ENCODE results near the gene GTF2F1.
"Not testable (repeated sequence)": the region's sequence is repeated elsewhere in the genome, so short reads cannot be mapped to it uniquely, and the experiment has no call there.

The GTF2F1 gene

DNA sequence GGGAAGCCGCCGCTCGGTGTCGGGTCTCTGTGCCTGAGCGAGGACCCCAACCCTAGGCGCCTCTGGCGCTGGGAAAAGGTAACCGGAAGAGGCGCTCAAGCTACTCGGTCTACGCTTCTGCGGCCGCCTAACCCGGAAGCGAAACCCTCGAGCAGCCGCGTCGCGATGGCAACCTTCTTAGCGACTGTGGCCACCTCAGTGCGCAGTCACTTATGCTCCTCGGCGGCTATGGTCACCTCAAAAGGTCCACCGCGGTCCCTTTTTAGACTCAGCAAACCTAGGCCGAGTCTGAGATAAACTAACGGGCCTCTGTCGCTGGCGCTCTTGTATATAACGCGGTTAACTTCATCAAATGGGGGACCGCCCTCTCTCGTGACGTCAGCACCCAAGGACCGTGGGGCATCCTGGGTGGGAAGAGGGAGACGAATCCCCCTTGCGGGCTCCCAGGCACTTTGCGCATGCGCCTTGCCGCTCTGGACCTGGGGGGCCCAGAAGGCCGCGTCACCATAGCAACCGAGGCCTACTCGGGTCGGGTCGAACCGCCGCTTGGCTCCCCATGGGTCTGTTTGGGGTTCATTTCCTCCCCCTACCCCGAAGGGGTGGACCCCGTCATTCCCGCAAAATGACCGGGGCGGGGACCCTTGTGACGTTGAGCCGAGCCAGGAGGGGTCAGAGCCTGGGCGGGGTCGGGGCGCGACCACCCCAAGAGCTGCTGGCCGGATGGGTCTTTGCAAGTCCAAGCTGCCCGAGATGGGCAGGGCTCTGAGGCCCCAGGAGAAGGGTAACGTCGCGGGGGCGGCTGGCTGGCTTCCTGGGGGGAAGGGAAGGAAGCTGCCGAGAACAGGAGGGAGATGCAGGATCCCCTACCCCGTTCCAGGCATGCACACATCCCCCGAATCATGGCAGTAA, at the start of gene GTF2F1:
TSS of gene GTF2F1 (minus strand) at position 91 of the 909 bp plus-strand sequence. CDS start 169 bp downstream, outside the sequence.
- peak; percentile 96 for DNase-seq

DNA sequence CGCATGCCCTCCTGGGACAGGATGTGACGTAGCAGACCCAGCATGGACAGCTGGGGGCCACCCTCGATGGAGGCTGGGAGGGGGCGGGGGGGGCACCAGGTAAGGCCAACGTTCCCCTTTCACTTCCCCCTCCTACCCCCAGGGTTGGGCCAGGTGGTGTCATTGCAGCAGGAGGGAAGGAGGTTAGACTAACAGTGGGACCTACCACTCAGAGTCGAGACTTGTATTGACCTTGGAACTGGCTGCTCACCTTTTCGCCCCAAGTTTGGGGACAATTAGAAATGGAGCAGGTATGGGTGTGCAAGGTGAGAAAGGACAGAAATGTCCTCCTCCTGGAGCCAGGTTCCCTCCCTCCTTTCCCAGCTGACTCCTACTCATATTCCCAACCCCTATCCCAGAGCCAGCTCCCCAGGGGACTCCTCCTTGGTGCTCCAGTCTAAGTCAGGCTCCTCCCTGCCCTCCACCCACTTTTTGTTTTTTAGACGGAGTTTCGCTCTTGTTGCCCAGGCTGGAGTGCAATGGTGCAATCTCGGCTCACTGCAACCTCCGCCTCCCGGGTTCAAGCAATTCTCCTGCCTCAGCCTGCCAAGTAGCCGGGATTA, 49.2 kb upstream of the GTF2F1 start:
- no peak for DNase-seq

GRCh38 chr19:6440905-6441304, 47.9 kb upstream of the GTF2F1 start:
- no peak for DNase-seq

GRCh38 chr19:6439743-6440142, 46.8 kb upstream of the GTF2F1 start:
- no peak for DNase-seq

- no peak for DNase-seq
Measured at GRCh38 chr19:6433663-6434062, 40.7 kb upstream of the GTF2F1 start, which contains the start of gene SLC25A41. SLC25A41 (minus strand) TSS chr19:6433763; CDS start chr19:6433693, 70 bp downstream.

GRCh38 chr19:6433165-6433564, 40.2 kb upstream of the GTF2F1 start:
- no peak for DNase-seq

DNA sequence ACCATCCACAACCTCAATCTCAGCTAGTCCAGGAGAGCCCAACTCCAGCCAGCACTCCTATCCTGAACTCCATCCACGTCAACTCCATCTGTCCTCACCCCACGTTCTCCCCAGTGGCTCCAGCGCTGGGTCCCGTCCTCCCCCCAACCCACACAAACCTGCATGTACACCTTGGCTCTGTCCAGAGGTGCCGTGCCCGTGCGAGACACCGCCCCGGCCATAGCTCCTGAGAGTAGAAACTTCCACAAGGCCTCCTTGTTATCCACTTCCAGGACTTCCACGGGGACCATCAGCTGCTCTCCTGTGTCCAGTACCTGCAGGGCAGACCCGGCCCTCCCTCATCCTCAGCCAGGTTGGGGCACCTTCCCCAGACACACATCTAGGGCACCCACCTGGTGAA, 38.9 kb upstream of the GTF2F1 start:
- no peak for DNase-seq

GRCh38 chr19:6429419-6430221, 36.7 kb upstream of the GTF2F1 start:
- DNase-seq: no peak

- DNase-seq: not testable (repeated sequence)
Measured at GRCh38 chr19:6428692-6429418, 35.9 kb upstream of the GTF2F1 start.

GRCh38 chr19:6427131-6427530, 34.2 kb upstream of the GTF2F1 start:
- DNase-seq: no peak

DNA sequence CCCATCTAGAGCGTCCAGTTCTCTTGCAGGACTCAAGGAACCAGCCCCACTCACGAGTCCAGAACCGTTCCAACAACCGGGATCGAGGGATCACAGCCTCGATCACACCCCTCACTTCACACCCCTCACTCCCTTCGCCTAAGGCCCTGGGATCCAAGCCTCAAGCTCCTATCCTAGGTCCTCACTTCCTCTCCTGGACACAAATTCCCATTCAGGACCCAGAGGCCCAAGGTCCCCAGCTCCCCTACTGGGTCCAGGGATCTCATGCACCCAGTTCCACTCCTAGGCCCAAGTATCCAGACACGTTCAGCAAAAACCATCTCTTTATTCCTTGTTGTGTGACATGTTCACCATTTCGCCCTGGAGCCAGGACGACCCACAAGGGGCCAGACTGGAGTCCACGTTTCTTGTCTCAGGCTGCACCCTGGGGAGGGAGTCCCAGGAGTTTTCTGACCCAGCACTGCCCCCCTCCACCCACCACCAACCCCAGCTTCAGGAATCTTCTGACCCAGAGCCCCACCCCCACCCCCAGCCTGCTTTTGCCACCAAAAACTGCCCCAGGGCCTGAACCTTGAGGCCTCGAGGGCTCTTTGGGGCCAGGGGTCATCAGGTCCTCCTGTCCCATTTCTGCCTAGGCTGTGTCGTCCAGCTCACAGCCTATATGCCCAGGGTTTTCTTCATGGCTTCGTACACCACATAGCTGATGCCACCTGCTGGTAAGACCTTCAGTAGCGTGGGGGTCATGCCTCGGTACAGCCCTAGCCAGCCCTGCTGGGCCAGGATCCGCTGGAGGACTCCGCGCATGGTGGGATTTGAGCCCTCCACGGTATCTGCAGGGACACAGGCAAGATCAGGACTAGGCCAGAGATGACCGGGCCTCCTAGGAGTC, 33.0 kb upstream of the GTF2F1 start:
- peak; percentile 28 for DNase-seq

- DNase-seq: peak; percentile 100
Measured at GRCh38 chr19:6424939-6425731, 32.2 kb upstream of the GTF2F1 start.

DNA sequence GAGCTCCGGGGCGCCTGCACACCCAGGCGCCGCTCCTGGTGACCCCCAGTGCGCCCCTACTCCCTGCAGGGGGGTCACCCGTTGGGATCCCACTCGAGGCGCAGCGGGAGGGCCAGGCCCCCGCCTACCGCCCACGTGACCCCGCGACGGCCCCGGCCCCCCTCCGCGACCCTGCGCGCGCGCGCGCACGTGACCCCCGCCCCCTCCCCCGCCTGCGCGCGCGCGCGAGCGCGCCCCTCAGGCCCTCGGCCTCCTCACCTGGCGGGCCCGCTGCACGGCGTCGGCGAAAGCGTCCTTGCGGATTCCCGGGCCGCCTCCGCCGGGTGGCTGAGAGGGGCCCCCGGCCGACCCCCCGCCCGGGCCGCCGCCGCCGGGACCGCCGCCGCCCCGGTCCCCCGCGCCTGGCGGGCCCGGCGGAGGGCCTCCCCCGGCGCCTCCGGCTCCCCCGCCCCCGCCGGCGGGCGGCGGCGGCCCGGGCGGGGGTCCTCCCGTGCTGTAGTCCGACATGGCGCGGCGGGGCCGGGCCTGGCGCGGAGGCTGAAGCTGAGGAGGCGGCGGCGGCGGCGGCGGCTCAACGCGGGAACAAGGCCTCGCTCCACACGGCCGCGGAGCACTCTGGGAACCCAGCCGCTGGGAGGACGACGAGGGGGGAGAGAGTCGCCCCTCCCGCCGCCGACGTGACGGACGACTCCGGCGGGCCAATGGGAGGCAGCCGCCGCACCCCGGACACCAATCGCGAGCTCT, 31.4 kb upstream of the GTF2F1 start, which contains the start of gene KHSRP:
TSS of gene KHSRP (minus strand) at position 617 of the 744 bp plus-strand sequence. CDS start at position 507, 110 bp downstream.
- peak; percentile 52 for DNase-seq

DNA sequence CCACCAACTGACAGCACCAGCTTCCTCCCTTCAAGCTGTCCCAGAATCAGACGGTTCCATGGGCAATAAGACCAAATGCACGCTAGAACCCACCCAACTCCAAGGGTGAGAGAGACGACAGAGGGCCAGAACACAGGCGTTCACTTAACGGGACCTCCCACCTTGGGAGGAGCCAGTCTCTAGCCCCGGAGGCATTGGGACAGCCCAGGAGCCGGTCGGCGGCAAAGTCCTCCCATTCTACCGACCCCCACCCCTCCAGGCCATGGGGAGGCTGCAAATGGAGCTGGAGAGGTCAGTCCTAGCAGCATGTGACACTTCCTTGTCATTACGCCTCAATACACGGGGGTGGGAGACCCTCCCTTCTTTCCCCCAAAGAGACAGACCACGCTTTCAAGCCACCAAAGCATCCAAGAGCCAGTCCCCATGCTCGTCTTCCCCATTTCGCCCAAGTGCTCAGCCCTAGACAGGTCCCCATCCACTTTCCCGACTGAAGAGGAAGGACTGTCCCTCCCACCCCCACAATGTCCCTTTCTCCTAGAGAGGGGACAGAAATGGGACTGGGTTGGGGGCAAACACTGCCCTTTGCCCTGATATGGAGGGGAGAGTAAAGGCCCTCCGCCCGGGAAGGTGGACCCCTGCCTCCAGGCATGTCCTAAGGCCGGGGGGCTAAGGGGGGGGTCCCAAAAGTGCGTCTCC, 30.7 kb upstream of the GTF2F1 start:
- peak; percentile 67 for DNase-seq

DNA sequence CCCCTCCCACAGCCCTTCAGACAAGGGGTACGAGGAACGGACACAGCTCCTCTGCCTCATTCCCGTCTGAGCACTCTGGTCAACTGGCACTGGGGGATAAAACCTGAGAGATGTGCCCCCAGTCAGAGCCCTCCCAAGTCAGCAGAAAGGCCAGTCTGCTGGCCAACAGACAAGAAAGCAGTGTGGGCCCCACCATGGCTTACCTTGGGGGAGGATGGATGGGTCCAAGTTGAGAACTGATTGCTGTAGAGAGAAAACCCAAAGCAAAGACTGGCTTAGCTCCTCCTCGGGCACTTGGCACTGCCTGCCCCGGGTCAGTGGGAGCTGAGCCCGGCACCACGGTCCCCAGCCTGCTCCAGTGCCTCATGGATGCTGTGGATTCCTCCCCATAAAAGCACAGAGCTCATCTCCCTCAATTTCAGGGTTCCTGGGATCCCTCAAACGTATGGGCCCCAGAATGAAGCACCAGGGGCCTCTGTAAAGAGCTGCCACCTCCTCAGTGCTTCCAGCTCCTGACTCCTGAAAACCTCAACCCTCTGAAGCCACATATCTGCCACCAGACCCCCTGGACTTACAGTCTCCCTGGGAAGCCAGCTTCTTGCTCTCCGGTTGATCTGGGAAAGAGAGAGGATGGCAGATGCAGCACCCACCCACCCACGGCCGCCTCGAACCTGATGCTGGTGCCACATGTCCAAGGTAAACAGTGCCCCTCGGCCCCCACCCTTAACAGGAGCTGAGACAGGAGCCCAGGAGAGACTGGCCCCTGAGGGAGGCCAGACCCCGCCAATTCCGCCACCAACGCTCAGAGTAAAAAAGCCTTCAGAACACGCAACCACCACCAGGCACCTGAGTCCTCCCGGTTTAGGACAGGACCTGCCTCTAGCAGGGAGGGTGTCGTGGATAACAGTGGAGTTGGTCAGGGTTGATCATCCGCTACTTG, 28.4 kb upstream of the GTF2F1 start:
- DNase-seq: no peak

- no peak for DNase-seq
Measured at GRCh38 chr19:6418562-6418932, 25.6 kb upstream of the GTF2F1 start.

GRCh38 chr19:6417713-6418561, 25.0 kb upstream of the GTF2F1 start:
- no peak for DNase-seq

Data from stimulated activated CD4-positive, alpha-beta T cell treated with anti-CD3 and anti-CD28 coated beads, Interleukin-15, amount 100 ng/mL, for 24 hours (primary cell).